Adipose tissue (tissue), 3 donors: ENCODE data around the gene ACP3. TPM values are rescaled to one million over a fixed set of nuclear protein-coding genes. Genes with fewer than 3 reads are reported as not detected.
"Not testable (repeated sequence)": the region's sequence is repeated elsewhere in the genome, so short reads cannot be mapped to it uniquely, and the experiment has no call there.

ENCODE experiments used
- H3K27ac ChIP-seq: one replicate; pipeline ENCODE4 v1.5.1; 2013; ENCODE audit warnings: low read depth, low read length
- WGBS, 3 donors: extraction: QIAGEN DNeasy Blood & Tissue Kit; methylation state at CpG; one replicate each; pipeline ENCODE4 v1.1.7; 2013; 5-methylcytosine and 5-hydroxymethylcytosine counted together
- polyA plus RNA-seq, 3 donors: library from polyadenylated mRNA; stranded (reverse); fragments of 200-250 nt; gene quantifications; one replicate each; pipeline ENCODE4 v1.2.3, GENCODE V29; 2013
- donor health status: healthy with polysubstance abuse.
- donor health status: Bipolar disorder and iron deficiency.
- donor health status: healthy.

Gene ACP3
- polyA plus RNA-seq, 3 donors = 1.2 to 2.5 (median 1.7) TPM

DNA sequence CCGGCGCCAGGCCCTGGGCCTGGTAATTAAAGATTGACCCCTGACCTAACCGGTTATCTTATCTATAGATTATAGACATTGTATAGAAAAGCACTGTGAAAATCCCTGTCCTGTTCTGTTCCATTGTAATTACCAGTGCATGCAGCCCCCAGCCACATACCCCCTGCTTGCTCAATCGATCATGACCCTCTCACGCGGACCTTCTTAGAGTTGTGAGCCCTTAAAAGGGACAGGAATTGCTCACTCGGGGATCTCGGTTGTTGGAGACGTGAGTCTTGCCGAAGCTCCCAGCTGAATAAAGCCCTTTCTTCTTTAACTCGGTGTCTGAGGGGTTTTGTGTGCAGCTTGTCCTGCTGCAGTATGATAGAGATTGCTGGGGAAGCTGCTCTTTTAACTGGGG lies 7.2 kb upstream of the ACP3 start:
- not testable (repeated sequence) for H3K27ac ChIP-seq
- 82 to 85% (median 82%) methylated on average over 11 of the region's 11 CpGs for WGBS, 3 donors

DNA sequence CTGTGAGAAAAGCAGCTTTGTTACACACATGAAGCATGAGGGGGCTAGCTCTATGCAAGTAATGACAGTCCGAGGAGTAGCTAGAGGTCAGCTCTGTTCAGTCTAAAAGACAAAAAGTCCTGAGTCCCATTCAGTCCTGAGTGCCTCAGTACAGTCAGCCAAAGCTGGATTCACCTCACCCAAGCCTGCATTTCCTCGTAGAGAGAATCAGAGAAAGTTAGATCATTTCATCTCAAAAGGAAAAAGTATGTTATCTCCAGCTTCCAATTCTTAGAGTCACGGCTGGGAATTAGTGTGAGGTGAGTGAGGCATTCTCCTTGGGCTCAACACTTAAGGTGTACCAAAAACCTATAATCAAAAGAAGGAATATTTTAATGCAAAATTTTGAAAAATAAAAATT lies 5.9 kb upstream of the ACP3 start:
- no peak overlapping the region for H3K27ac ChIP-seq
- 80 to 93% (median 87%) methylated on average over 3 of the region's 3 CpGs for WGBS, 3 donors

DNA sequence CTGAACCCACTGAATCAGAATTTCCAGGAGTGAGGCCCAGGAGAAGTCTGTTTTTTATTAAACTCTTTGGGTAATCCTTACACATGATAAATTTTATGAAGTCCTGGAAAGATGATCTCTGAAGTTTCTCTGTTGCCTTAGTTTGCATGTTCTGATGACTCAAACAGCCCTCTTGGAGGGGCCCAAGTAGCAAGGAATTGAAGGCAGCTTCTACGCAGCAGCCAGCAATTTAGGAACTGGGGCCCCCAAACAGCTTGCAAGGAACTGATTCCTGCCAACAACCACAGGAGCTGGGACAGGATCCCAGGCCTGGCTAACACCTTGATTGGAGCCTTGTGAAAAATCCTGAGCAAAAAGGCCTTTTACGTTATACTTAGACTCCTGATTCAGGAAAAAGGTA lies 5.4 kb upstream of the ACP3 start:
- WGBS, 3 donors = 86 to 90% (median 87%) methylated on average over 2 of the region's 2 CpGs
- no peak overlapping the region for H3K27ac ChIP-seq

DNA sequence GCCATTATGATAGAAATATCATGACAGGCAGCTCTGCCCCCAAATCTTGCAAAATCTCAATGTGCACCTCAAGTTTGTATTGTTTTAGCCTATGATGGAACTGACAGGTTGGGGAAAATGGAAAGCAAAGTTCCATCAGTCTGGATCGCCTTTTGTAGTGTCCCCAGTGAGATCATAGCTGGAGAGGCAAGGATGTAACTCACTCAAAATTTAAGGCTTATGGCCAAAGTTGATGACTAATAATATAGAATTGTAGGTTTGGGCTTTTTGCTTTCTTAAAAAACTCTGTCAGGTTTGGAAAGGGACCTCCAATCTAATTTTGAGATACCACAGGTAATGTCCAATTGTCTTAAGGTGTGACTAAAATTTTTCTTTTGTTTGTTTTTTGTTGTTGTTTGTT lies 1.4 kb upstream of the ACP3 start:
- H3K27ac ChIP-seq = no peak overlapping the region
- WGBS, 3 donors = 67 to 97% (median 68%) methylated on average over 1 of the region's 1 CpG

DNA sequence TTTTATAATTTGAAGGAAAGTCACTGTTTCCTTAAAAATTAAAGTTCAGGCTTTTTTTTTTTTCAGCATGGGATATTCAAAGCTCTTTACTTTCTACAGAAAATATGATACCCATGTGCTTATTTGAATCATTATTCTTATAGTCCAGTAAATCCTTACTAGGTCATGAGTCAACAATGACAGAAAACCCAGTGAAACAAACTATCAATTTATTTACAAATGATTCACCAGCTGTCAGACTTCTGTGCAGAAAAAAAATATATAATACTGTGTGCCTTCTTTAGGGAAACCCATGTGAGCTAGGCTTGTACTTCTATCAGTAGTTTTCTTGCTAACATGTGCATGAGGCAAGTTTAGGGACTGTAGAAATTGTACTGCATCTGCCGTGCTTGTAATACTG lies 1.2 kb downstream of the ACP3 start:
- H3K27ac ChIP-seq = no peak overlapping the region
- 19 to 54% (median 32%) methylated on average over 1 of the region's 1 CpG for WGBS, 3 donors

DNA sequence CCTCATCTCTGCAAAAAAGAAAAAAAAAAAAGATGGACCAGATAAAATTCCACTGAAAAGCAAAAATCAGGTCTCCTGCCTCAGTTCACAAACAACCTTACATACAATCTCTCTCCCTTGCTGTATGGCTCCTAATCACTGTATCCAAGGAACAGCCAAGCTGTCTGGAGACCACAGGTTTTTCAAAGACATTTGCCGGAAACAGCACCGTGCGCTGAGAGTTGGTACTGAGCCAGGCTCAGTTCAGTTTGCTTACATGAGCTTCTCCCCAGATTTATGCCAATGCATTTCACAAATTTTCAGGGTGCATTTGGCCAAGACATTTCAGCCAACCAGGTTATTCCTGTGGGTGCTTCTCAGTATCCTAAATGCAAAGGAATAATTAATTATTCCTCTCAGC lies 4.1 kb downstream of the ACP3 start:
- H3K27ac ChIP-seq = no peak overlapping the region
- WGBS, 3 donors = 36 to 68% (median 51%) methylated on average over 3 of the region's 3 CpGs

DNA sequence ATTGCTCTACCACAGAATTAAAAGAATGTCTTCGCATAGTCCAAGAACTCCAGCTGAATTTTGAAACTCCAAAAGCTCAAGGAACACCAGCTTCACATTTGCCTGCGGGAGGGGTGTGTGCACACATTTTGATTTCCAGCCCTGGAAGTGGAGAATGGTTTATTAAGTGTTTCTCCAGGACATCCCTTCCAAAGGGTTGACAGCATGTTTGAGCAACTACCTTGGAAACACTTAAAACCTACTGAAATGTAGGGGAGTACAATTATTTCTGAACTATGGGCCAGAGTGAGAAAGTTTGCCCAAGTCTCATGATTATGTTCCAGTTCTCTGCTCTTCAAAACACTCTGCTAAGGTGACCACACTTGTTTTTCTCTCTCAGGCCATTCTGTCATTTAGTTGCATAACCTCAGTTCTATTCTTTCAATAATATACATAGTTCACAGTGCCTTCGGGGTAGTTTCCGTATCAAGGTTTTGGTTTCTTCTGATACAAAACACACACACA lies 7.9 kb downstream of the ACP3 start:
- WGBS, 3 donors = 61 to 73% (median 70%) methylated on average over 4 of the region's 4 CpGs
- H3K27ac ChIP-seq = no peak overlapping the region

DNA sequence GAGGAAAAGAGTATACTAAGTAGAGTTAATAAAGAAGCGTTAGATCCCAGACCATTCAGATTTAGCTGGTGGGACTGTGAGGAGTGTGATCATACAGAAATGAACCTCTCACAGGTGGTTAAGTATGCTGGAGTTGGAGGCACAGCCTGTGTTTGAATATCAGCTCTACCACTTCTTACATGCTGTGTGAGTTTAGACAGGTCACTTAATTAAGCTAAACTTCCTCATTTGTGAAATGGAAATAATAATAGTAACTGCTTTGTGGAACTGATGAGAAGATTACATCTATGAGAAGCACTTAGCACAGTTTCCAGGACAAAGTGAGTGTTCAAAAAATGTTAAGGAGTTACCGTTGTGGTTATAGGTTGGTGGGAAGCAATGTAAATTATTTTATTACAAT lies 8.4 kb downstream of the ACP3 start:
- H3K27ac ChIP-seq = no peak overlapping the region
- WGBS, 3 donors = 59 to 66% (median 63%) methylated on average over 2 of the region's 2 CpGs

DNA sequence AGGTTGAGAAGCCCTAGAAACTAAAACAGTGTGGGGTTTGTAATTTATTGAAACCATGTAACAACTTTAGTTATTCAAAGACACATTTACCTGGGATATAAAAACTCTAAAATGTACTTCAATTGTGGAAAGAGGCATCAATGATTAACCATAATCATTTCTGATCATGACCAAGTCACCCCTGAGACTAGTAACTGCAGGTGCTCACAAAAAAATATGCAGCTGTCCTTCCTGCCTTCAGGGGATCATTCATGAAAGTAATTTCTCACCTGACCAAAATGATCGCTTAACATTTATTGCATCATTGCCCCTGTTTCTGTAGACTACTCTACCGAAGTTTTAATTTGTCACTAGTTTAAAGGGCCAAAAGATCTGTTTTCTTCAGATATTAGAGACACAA lies 9.0 kb downstream of the ACP3 start:
- WGBS, 3 donors = 44 to 77% (median 75%) methylated on average over 2 of the region's 2 CpGs
- no peak overlapping the region for H3K27ac ChIP-seq

DNA sequence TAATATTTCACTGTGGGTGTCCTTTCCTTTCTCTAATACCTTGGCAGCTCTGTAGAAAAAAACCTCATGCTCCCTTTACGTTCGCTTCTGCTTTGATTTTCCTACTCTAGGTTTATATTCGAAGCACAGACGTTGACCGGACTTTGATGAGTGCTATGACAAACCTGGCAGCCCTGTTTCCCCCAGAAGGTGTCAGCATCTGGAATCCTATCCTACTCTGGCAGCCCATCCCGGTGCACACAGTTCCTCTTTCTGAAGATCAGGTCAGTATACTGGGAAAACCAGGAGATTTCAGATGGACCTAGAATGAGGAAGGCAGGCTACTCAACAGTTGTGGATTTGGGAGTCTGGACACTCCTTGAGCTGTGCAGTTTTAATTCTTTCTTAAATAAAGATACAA lies 14.9 kb downstream of the ACP3 start:
- no peak overlapping the region for H3K27ac ChIP-seq
- WGBS, 3 donors = 88 to 90% (median 89%) methylated on average over 6 of the region's 6 CpGs

DNA sequence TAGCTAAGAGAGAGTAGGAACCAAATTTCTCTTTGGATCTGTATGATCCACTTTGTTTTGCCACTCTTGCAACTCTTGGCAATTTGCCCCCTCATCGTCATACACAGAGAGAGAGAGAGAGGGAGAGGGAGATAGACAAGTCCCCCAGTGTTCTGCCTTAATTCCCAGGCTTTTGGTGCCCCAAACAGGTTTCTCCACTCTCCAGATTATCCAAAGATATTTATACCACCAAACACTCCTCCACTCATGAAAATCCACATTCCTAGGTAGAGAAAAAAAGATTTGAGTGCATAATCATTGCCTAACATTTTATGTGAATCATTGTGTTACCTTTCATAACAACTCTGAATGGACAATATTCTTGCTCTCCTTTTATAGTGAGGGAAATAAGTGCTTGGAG lies 15.3 kb downstream of the ACP3 start:
- WGBS, 3 donors = 33 to 52% (median 44%) methylated on average over 1 of the region's 1 CpG
- H3K27ac ChIP-seq = no peak overlapping the region

GRCh38 chr3:132341746-132342145 lies 24.5 kb downstream of the ACP3 start:
- H3K27ac ChIP-seq = no peak overlapping the region
- whole genome bisulfite sequencing, 3 donors = 81 to 90% (median 87%) methylated on average over 2 of the region's 2 CpGs

DNA sequence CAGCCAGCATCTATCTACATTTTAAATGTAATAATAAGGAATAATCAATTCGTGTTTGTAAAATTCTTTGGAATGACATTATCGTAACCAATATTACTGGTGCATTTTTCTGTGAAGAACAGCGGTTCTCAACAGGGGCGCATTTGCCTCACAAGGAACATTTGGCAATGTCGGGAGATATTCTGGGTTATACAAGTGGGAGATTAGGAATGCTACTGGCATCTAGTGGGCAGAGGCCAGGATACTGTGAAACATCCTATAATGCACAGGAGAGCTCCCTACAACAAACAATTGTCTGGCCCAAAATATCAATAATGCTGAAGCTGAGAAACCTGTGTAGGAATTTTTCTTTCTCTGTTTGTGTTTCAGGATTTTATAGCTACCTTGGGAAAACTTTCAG lies 25.0 kb downstream of the ACP3 start:
- 55 to 87% (median 83%) methylated on average over 5 of the region's 5 CpGs for WGBS, 3 donors
- H3K27ac ChIP-seq = no peak overlapping the region

DNA sequence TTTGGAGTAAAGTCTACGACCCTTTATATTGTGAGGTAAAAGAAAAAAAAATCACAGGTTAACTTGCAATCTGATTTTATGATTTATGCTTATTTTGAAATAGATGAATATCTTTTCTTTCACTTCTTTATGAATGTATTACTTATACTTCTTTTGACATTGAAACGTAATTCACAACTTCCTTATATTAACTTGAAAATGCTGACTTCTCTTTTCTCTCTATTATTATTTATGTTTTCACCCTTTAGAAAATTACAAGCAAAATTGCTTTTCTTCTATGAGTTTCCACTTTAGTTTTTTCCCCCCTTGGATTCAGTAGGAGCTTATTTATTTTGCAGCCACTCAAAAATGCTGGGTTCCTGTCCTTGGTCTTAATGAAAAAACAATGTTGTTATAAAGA lies 25.4 kb downstream of the ACP3 start:
- WGBS, 3 donors = 62 to 77% (median 64%) methylated on average over 2 of the region's 2 CpGs
- H3K27ac ChIP-seq = no peak overlapping the region

- no peak overlapping the region for H3K27ac ChIP-seq
- 1 to 2% (median 1%) methylated on average over 6 of the region's 6 CpGs for WGBS, 3 donors
These were observed 25.9 kb downstream of the ACP3 start for GRCh38 chr3:132343018-132343612.

DNA sequence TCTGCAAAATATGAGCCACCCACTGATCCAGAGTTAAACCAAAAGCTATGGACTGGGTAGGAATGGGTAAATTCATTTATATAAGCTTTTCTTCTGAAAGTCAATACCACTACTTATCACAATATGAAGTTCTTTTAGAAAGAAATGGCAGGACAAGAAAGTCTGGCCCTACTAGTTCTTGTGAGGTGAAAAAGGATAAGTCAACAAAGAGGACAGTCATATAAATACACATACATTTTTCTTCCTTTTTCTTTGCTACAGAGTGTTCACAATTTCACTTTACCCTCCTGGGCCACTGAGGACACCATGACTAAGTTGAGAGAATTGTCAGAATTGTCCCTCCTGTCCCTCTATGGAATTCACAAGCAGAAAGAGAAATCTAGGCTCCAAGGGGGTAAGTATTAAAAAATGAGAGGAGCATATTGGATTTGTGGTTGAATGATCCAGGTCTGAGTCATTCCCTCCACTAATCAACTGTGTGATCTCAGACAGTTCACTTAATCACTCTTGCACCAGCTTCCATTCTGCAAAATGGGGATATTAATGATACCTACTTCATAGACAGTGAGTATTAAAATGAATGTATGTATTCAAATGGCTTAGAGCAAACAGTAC lies 27.6 kb downstream of the ACP3 start:
- H3K27ac ChIP-seq = no peak overlapping the region

DNA sequence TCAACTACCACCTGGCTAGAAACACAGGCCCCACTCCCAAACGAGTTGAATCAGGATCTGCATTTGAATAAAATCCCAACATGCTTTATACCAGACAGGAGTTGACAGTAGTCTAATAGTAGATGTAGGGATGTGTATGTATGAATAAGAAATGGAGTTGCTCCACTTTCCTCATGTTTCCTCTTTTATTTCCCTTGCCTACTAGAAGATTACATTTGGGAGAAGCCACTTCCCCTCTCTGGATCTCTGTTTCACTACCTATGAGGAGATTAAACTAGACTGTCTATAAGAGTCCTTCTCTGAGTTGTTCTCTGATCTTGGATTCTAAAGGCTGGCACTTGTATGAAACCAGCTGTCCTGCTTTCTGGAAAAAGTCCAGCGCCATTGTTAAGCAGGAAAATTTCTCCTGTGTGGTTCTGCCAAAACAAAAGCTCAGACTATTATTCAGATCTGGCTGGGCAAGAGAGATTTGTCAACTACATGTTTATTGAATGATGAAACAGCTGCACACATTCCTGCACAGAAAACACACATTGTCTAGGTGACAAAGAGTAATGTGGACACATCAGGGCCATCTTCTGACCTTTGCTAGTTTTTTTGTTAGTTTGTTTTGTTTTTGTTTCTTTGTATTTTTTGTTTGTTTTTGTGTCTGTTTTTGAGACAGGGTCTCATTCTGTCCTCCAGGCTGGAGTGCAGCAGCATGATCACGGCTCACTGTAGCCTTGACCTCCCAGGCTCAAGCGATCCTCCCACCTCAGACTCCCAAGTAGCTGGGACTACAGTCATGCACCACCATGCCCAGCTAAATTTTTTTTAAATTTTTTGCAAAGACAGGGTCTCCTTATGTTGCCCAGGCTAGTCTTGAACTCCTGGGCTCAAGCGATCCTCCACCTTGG lies 29.9 kb downstream of the ACP3 start:
- H3K27ac ChIP-seq = no peak overlapping the region
- 69 to 80% (median 76%) methylated on average over 5 of the region's 5 CpGs for WGBS, 3 donors

- WGBS, 3 donors = 32 to 82% (median 43%) methylated on average over 1 of the region's 1 CpG
- H3K27ac ChIP-seq = no peak overlapping the region
These were observed 30.6 kb downstream of the ACP3 start for GRCh38 chr3:132347811-132348210.

GRCh38 chr3:132348531-132348930 lies 31.3 kb downstream of the ACP3 start:
- no peak overlapping the region for H3K27ac ChIP-seq
- WGBS, 3 donors = 97 to 100% (median 98%) methylated on average over 1 of the region's 1 CpG
